ENCODE data around the gene ING5.
"Not testable (repeated sequence)": the region's sequence is repeated elsewhere in the genome, so short reads cannot be mapped to it uniquely, and the experiment has no call there.

Gene ING5

DNA sequence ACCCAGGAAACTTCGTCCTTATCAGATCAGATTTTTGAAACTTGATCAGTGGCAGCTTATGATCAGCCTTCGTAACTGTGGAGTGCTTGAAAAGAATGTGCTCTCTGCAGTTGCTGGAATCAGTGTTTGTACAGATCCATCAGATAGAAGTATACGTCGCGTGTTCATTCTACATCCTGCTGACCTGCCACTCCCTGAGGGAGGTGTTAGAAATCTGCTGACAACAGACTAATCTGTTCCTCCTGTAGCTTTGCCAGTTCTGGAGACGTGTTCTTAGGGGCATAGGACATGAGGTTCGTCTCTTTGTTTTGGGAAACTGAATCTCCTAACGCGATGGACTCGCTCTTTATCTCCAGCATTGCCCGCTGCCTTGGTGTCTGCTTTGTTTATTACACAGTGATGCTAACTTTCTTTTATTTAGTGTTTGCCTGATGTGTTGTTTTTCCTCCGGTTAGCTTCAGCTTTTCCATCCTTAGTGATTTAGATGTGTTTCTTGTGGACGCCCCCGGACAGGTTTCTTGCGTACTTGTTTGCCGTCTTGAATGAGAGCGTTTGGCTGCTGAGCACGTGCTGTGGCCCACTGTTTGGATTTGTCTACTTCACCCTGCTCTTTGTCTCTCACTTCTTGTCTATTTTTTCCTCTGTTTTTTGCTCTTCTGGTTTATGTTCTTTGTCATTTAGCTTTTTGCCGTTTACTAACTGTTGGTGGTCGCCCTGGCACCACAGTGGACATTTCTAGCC is 57.4 kb downstream of the ING5 start:
- Histone ChIP-seq H3K9me3 (ENCODE audit: control insufficient read depth, insufficient read depth, low read length) (no peaks in the 10 kb centered on the region), H3K4me2 (ENCODE audit: low read length) (no peak overlapping the region), H3K4me1 (ENCODE audit: control insufficient read depth, low read length) (peaks cover 3% of the 10 kb centered on the region; the same call in 1 of the 2 replicates), H3K79me2 (ENCODE audit: control insufficient read depth, low read length) (no peaks in the 10 kb centered on the region), H3K9me2 (replicated peaks; ENCODE audit: control insufficient read depth, low read length) (no peaks in the 10 kb centered on the region), H3K4me3 (ENCODE audit: low read length) (no peak overlapping the region), H3K27ac (ENCODE audit: low read depth, low read length) (no peak overlapping the region), H4K20me1 (ENCODE audit: control insufficient read depth, insufficient read depth, low read depth, low read length) (no peaks in the 10 kb centered on the region), H3F3A (ENCODE audit: control insufficient read depth, insufficient read depth) (no peaks in the 10 kb centered on the region), H3K36me3 (ENCODE audit: control insufficient read depth, low read length) (peaks cover 56% of the 10 kb centered on the region), H3K27me3 (ENCODE audit: control insufficient read depth, low read length) (no peaks in the 10 kb centered on the region)
- TF ChIP-seq CTCF (IDR thresholded peaks at IDR 0.05; ENCODE audit: low read depth, low read length, poor library complexity, severe bottlenecking), result no peak
- no peak for TF ChIP-seq EZH2phosphoT487 (IDR thresholded peaks at IDR 0.05; ENCODE audit: borderline replicate concordance, low read length)

DNA sequence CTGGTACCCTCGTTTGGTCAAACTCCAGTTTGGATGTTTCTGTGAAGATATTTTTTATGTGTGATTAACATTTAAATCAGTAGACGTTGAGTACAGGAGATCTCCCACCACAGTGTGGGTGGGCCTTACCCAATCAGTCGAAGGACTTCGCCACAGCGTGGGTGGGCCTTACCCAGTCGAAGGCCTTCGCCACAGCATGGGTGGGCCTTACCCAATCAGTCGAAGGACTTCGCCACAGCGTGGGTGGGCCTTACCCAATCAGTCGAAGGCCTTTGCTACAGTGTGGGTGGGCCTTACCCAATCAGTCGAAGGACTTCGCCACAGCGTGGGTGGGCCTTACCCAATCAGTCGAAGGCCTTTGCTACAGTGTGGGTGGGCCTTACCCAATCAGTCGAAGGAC is 58.1 kb downstream of the ING5 start:
- not testable (repeated sequence) for H3K4me1 ChIP-seq (ENCODE audit: control insufficient read depth, low read length); H3K27me3 ChIP-seq (ENCODE audit: control insufficient read depth, low read length); H3K4me3 ChIP-seq (ENCODE audit: low read length); H3K27ac ChIP-seq (ENCODE audit: low read depth, low read length); H4K20me1 ChIP-seq (ENCODE audit: control insufficient read depth, insufficient read depth, low read depth, low read length); H3K9me2 ChIP-seq (replicated peaks; ENCODE audit: control insufficient read depth, low read length); H3K4me2 ChIP-seq (ENCODE audit: low read length); H3K79me2 ChIP-seq (ENCODE audit: control insufficient read depth, low read length); H3F3A ChIP-seq (ENCODE audit: control insufficient read depth, insufficient read depth); H3K9me3 ChIP-seq (ENCODE audit: control insufficient read depth, insufficient read depth, low read length)
- H3K36me3 ChIP-seq (ENCODE audit: control insufficient read depth, low read length), result peaks cover 56% of the 10 kb centered on the region

DNA sequence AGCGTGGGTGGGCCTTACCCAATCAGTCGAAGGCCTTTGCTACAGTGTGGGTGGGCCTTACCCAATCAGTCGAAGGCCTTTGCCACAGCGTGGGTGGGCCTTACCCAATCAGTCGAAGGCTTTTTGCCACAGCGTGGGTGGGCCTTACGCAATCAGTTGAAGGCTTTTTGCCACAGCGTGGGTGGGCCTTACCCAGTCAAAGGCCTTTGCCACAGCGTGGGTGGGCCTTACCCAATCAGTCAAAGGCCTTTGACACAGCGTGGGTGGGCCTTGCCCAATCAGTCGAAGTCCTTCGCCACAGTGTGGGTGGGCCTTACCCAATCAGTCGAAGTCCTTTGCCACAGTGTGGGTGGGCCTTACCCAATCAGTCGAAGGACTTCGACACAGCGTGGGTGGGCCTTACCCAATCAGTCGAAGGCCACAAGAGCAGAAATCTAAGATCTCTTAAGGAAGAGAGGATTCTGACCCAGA is 58.5 kb downstream of the ING5 start:
- no peak overlapping the region for H3K27ac ChIP-seq (ENCODE audit: low read depth, low read length)

More for the DNA sequence above, 58.5 kb downstream of the ING5 start:
- peaks cover 3% of the 10 kb centered on the region; the same call in 1 of the 2 replicates for H3K4me1 ChIP-seq (ENCODE audit: control insufficient read depth, low read length)
- H4K20me1 ChIP-seq (ENCODE audit: control insufficient read depth, insufficient read depth, low read depth, low read length), result no peaks in the 10 kb centered on the region
- H3K9me3 ChIP-seq (ENCODE audit: control insufficient read depth, insufficient read depth, low read length), result no peaks in the 10 kb centered on the region
- no peaks in the 10 kb centered on the region for H3K27me3 ChIP-seq (ENCODE audit: control insufficient read depth, low read length)
- no peaks in the 10 kb centered on the region for H3K9me2 ChIP-seq (replicated peaks; ENCODE audit: control insufficient read depth, low read length)
- no peaks in the 10 kb centered on the region for H3K79me2 ChIP-seq (ENCODE audit: control insufficient read depth, low read length)
- TF ChIP-seq EZH2phosphoT487 (IDR thresholded peaks at IDR 0.05; ENCODE audit: borderline replicate concordance, low read length) (no peak), CTCF (IDR thresholded peaks at IDR 0.05; ENCODE audit: low read depth, low read length, poor library complexity, severe bottlenecking) (no peak)
- H3K36me3 ChIP-seq (ENCODE audit: control insufficient read depth, low read length), result peaks cover 53% of the 10 kb centered on the region
- H3K4me2 ChIP-seq (ENCODE audit: low read length), result no peak overlapping the region
- no peak overlapping the region for H3K4me3 ChIP-seq (ENCODE audit: low read length)
- no peaks in the 10 kb centered on the region for H3F3A ChIP-seq (ENCODE audit: control insufficient read depth, insufficient read depth)
